HEK293 (cell line): ENCODE results near the gene TMEM14A.

ENCODE experiments used
- CTCF ChIA-PET: fragments of 350-600 bp; formaldehyde crosslinking; extraction: SDS; loops from one replicate; lab custom pipeline; 2021; ENCODE audit warnings: antibody characterized with exemption; lab: Yijun Ruan, JAX
- POLR2A ChIA-PET: fragments of 300-600 bp; formaldehyde crosslinking; extraction: SDS; loops from one replicate; lab custom pipeline; 2020; ENCODE audit warnings: antibody characterized with exemption, inconsistent platforms; lab: Yijun Ruan, JAX
- H3K27ac ChIP-seq: fragments of 200-500 bp; sonication (Bioruptor generic); 2 replicates; pipeline ENCODE4 v1.5.1; 2014; ENCODE audit warnings: low read depth, low read length, control low read depth, inconsistent platforms; ENCODE audit errors: extremely low read depth
- H3K36me3 ChIP-seq, 2 experiments: fragments of 200-500 bp in 1 of 2; sonication (Bioruptor generic) in 1 of 2; 1 replicate in 1 of 2; 2 replicates in 1 of 2; pipeline ENCODE4 v1.5.1; 2014 to 2017; ENCODE audit warnings: inconsistent platforms in 2 of 2, low read length in 2 of 2; ENCODE audit not compliant: control insufficient read depth in 2 of 2, insufficient read depth in 1 of 2
- H3K4me1 ChIP-seq: fragments of 200-500 bp; sonication (Bioruptor generic); 2 replicates; pipeline ENCODE4 v1.5.1; 2014; ENCODE audit warnings: mild to moderate bottlenecking, low read length, inconsistent platforms; ENCODE audit not compliant: control insufficient read depth, insufficient read depth
- H3K4me3 ChIP-seq: 2 replicates; pipeline ENCODE4 v1.5.1; 2011; ENCODE audit warnings: low read depth, mild to moderate bottlenecking, control low read depth, low read length, moderate library complexity
- H3K9me3 ChIP-seq: fragments of 200-500 bp; sonication (Bioruptor generic); 2 replicates; pipeline ENCODE4 v1.5.1; 2014; ENCODE audit warnings: low read depth, low read length, inconsistent platforms; ENCODE audit not compliant: control insufficient read depth, insufficient read depth
- HOXA7 ChIP-seq: sonication (generic); formaldehyde crosslinking; IDR thresholded peaks from 2 replicates; pipeline ENCODE4 v1.8.1; 2022; ENCODE audit warnings: missing genetic modification reagents, borderline replicate concordance
- KLF16 ChIP-seq: fragments of 450-650 bp; formaldehyde crosslinking; IDR thresholded peaks from 2 replicates; pipeline ENCODE4 v1.5.1; 2017; ENCODE audit warnings: missing biosample characterization, missing genetic modification characterization
- REPIN1 ChIP-seq: fragments of 450-650 bp; formaldehyde crosslinking; IDR thresholded peaks from 2 replicates; pipeline ENCODE4 v1.5.1; 2017; ENCODE audit warnings: missing biosample characterization, missing genetic modification characterization, low read depth
- ZBTB7A ChIP-seq: fragments of 450-650 bp; formaldehyde crosslinking; IDR thresholded peaks from 2 replicates; pipeline ENCODE4 v1.5.1; 2016; ENCODE audit warnings: low read depth, missing biosample characterization, missing genetic modification characterization
- ZNF174 ChIP-seq: fragments of 450-650 bp; formaldehyde crosslinking; IDR thresholded peaks from 2 replicates; pipeline ENCODE4 v1.5.0; 2017; ENCODE audit warnings: missing biosample characterization, mild to moderate bottlenecking, missing genetic modification characterization
- ZNF2 ChIP-seq: fragments of 450-650 bp; formaldehyde crosslinking; IDR thresholded peaks from 2 replicates; pipeline ENCODE4 v1.5.1; 2016; ENCODE audit warnings: missing biosample characterization, missing genetic modification characterization
- ZNF354C ChIP-seq: fragments of 450-650 bp; formaldehyde crosslinking; IDR thresholded peaks from 2 replicates; pipeline ENCODE4 v1.5.1; 2016; ENCODE audit warnings: missing biosample characterization, missing genetic modification characterization, low read depth, borderline replicate concordance
- ZNF426 ChIP-seq: fragments of 450-650 bp; formaldehyde crosslinking; IDR thresholded peaks from 2 replicates; pipeline ENCODE4 v1.5.1; 2017; ENCODE audit warnings: missing biosample characterization, missing genetic modification characterization, mild to moderate bottlenecking, inconsistent platforms, moderate library complexity
- ZNF664 ChIP-seq: fragments of 450-650 bp; formaldehyde crosslinking; IDR thresholded peaks from 2 replicates; pipeline ENCODE4 v1.5.1; 2016; ENCODE audit warnings: missing biosample characterization, missing genetic modification characterization
- ZNF843 ChIP-seq: fragments of 450-650 bp; formaldehyde crosslinking; IDR thresholded peaks from 2 replicates; pipeline ENCODE4 v1.5.1; 2016; ENCODE audit warnings: missing biosample characterization, missing genetic modification characterization
- ZSCAN30 ChIP-seq: fragments of 450-650 bp; IDR thresholded peaks from 2 replicates; pipeline ENCODE4 v1.5.1; 2018; ENCODE audit warnings: missing biosample characterization, mild to moderate bottlenecking, missing genetic modification characterization, moderate library complexity
- TF ChIP-seq, protein P1 (sequence below): fragments of 450-650 bp; formaldehyde crosslinking; IDR thresholded peaks from 2 replicates; pipeline ENCODE4 v1.5.1; 2016; ENCODE audit warnings: missing biosample characterization, missing genetic modification characterization
- TF ChIP-seq, protein P2 (sequence below): fragments of 450-650 bp; formaldehyde crosslinking; IDR thresholded peaks from 2 replicates; pipeline ENCODE4 v1.5.1; 2017; ENCODE audit warnings: missing biosample characterization, missing genetic modification characterization
- TF ChIP-seq, protein P3 (sequence below): fragments of 450-650 bp; formaldehyde crosslinking; IDR thresholded peaks from 2 replicates; pipeline ENCODE4 v1.5.1; 2016; ENCODE audit warnings: missing biosample characterization, missing genetic modification characterization, low read depth

TMEM14A gene

DNA sequence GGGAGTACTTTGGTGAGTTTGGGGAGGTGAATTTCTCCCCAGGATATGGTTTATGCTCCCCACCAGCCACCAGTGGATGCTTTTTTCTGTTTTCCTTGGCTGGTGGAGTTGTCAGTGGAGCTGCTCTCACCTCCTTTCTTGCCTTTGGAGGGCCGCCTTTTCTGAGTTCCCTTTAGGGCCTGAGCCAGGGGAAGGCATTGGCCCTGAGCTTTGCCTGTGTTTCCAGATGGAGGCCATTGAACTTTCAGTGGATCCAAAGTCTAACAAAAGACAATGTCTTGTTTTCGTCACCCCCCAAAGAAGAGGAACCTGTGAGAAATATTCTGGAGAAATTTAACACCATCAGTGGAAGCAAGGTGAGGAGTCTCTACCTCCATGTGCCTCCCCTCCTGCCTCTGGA, 4.4 kb upstream of the TMEM14A start:
- H3K36me3 ChIP-seq, result peaks cover 0 to 20% of the 10 kb centered on the region in 2 experiments; a peak in 1 of 3 replicates
- CTCF ChIA-PET, result interaction anchor here (0.6 to 1.7 kb wide), 4 partner anchors 17 to 247 kb away, joined by 3 to 4 read pairs (median 4); partner anchors contain the start of gene EFHC1
- H3K9me3 ChIP-seq, result no peaks in the 10 kb centered on the region
- TF ChIP-seq ZNF843 (tag by site-specific recombination) (no peak), ZNF2 (tag by site-specific recombination) (no peak), ZBTB7A (no peak), ZNF354C (tag by site-specific recombination) (no peak)
- TF ChIP-seq, all 188 proteins: peak for 0
- H3K4me3 ChIP-seq, result no peak overlapping the region
- POLR2A ChIA-PET, result no interaction called here
- no peak overlapping the region for H3K27ac ChIP-seq
- H3K4me1 ChIP-seq, result peaks cover 6% of the 10 kb centered on the region; the same call in 1 of the 2 replicates

DNA sequence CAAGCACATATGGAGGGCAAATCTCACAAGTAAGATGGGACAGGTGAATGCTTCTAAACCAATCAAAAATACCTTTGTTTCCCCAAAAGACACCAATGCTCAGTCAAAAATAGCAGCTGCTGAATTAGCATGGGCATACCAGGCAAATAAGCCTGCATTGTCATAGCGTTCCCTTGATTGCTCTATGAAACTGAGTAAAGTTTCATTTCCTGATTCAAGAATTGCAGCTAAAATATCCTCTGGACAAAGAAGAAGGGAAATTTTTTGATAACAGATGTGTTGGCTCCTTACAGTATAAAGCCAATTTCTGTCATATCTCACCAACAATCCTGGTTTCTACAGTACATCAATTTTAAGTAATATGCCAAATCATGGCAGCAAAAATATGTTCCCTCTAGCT, 3.3 kb upstream of the TMEM14A start:
- no peak for TF ChIP-seq REPIN1 (tag by site-specific recombination)
- no peak for TF ChIP-seq HOXA7
- TF ChIP-seq ZNF174 (tag by site-specific recombination), result no peak
- TF ChIP-seq, protein P1, sequence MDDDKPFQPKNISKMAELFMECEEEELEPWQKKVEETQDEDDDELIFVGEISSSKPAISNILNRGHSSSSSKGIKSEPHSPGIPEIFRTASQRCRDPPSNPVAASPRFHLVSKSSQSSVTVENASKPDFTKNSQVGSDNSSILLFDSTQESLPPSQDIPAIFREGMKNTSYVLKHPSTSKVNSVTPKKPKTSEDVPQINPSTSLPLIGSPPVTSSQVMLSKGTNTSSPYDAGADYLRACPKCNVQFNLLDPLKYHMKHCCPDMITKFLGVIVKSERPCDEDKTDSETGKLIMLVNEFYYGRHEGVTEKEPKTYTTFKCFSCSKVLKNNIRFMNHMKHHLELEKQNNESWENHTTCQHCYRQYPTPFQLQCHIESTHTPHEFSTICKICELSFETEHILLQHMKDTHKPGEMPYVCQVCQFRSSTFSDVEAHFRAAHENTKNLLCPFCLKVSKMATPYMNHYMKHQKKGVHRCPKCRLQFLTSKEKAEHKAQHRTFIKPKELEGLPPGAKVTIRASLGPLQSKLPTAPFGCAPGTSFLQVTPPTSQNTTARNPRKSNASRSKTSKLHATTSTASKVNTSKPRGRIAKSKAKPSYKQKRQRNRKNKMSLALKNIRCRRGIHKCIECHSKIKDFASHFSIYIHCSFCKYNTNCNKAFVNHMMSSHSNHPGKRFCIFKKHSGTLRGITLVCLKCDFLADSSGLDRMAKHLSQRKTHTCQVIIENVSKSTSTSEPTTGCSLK (tag by site-specific recombination), result no peak
- TF ChIP-seq, protein P2, sequence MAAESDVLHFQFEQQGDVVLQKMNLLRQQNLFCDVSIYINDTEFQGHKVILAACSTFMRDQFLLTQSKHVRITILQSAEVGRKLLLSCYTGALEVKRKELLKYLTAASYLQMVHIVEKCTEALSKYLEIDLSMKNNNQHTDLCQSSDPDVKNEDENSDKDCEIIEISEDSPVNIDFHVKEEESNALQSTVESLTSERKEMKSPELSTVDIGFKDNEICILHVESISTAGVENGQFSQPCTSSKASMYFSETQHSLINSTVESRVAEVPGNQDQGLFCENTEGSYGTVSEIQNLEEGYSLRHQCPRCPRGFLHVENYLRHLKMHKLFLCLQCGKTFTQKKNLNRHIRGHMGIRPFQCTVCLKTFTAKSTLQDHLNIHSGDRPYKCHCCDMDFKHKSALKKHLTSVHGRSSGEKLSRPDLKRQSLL (tag by site-specific recombination), result no peak
- TF ChIP-seq ZNF664, result no peak
- Histone ChIP-seq H3K4me1 (peaks cover 5% of the 10 kb centered on the region; the same call in 1 of the 2 replicates), H3K27ac (no peak overlapping the region), H3K4me3 (no peak overlapping the region), H3K9me3 (no peaks in the 10 kb centered on the region), H3K36me3 (peaks cover 0 to 20% of the 10 kb centered on the region in 2 experiments; a peak in 1 of 3 replicates)
- POLR2A ChIA-PET, result interaction anchor here (0.6 kb wide), 1 partner anchor 244 kb away, joined by 4 read pairs; no protein-coding TSS in a partner anchor
- CTCF ChIA-PET, result interaction anchor here (0.8 to 1.2 kb wide), 3 partner anchors 29 to 260 kb away, joined by 3 to 8 read pairs (median 5); no protein-coding TSS in a partner anchor

DNA sequence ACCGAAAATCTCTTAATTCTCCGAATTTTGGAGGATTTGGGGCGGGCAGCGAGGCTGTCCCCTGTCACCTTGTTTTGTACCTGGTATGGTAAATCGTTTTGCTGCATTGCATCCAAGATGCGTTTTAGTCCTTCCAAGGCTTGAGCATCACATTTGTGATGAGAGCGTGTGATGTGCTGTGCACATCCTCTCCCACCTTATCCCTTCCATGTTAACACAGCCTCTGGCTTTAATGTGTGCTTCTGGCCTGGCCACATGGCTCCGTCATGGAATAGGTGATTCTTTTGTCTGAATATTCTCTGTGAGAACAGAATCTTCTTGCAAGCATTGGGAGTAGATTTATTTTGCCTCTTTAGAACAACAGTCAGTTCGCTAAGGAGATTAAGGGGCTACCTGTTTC, 763 bp downstream of the TMEM14A start:
- CTCF ChIA-PET, result interaction anchor here (0.7 to 1.8 kb wide), 9 partner anchors 9 to 270 kb away, joined by 3 to 11 read pairs (median 3); no protein-coding TSS in a partner anchor
- POLR2A ChIA-PET, result no interaction called here
- Histone ChIP-seq H3K4me3 (peak overlapping the region; percentile 65), H3K27ac (no peak overlapping the region), H3K9me3 (no peaks in the 10 kb centered on the region), H3K36me3 (peaks cover 0 to 16% of the 10 kb centered on the region in 2 experiments; a peak in 1 of 3 replicates), H3K4me1 (peaks cover 2% of the 10 kb centered on the region; the same call in 1 of the 2 replicates)
- TF ChIP-seq, protein P2 (tag by site-specific recombination), result no peak
- TF ChIP-seq KLF16 (tag by site-specific recombination) (no peak), ZSCAN30 (tag by site-specific recombination) (no peak), ZNF426 (tag by site-specific recombination) (no peak)
- TF ChIP-seq, protein P3, sequence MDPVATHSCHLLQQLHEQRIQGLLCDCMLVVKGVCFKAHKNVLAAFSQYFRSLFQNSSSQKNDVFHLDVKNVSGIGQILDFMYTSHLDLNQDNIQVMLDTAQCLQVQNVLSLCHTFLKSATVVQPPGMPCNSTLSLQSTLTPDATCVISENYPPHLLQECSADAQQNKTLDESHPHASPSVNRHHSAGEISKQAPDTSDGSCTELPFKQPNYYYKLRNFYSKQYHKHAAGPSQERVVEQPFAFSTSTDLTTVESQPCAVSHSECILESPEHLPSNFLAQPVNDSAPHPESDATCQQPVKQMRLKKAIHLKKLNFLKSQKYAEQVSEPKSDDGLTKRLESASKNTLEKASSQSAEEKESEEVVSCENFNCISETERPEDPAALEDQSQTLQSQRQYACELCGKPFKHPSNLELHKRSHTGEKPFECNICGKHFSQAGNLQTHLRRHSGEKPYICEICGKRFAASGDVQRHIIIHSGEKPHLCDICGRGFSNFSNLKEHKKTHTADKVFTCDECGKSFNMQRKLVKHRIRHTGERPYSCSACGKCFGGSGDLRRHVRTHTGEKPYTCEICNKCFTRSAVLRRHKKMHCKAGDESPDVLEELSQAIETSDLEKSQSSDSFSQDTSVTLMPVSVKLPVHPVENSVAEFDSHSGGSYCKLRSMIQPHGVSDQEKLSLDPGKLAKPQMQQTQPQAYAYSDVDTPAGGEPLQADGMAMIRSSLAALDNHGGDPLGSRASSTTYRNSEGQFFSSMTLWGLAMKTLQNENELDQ (tag by site-specific recombination), result no peak
